ENCODE results near the gene CTH.

The CTH gene

GRCh38 chr1:70431317-70431716, 20.2 kb downstream of the CTH start:
- no peak overlapping the region for H3K27ac ChIP-seq
- TF ChIP-seq, protein P1, sequence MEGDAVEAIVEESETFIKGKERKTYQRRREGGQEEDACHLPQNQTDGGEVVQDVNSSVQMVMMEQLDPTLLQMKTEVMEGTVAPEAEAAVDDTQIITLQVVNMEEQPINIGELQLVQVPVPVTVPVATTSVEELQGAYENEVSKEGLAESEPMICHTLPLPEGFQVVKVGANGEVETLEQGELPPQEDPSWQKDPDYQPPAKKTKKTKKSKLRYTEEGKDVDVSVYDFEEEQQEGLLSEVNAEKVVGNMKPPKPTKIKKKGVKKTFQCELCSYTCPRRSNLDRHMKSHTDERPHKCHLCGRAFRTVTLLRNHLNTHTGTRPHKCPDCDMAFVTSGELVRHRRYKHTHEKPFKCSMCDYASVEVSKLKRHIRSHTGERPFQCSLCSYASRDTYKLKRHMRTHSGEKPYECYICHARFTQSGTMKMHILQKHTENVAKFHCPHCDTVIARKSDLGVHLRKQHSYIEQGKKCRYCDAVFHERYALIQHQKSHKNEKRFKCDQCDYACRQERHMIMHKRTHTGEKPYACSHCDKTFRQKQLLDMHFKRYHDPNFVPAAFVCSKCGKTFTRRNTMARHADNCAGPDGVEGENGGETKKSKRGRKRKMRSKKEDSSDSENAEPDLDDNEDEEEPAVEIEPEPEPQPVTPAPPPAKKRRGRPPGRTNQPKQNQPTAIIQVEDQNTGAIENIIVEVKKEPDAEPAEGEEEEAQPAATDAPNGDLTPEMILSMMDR (IDR thresholded peaks at IDR 0.05) = no peak
- TF ChIP-seq ZFX (IDR thresholded peaks at IDR 0.05; ENCODE audit: borderline replicate concordance) = no peak

GRCh38 chr1:70431874-70432273, 20.8 kb downstream of the CTH start:
- no peak overlapping the region for H3K27ac ChIP-seq
- TF ChIP-seq ZFX (IDR thresholded peaks at IDR 0.05; ENCODE audit: borderline replicate concordance) = no peak
- TF ChIP-seq, protein P1 (IDR thresholded peaks at IDR 0.05) = no peak

DNA sequence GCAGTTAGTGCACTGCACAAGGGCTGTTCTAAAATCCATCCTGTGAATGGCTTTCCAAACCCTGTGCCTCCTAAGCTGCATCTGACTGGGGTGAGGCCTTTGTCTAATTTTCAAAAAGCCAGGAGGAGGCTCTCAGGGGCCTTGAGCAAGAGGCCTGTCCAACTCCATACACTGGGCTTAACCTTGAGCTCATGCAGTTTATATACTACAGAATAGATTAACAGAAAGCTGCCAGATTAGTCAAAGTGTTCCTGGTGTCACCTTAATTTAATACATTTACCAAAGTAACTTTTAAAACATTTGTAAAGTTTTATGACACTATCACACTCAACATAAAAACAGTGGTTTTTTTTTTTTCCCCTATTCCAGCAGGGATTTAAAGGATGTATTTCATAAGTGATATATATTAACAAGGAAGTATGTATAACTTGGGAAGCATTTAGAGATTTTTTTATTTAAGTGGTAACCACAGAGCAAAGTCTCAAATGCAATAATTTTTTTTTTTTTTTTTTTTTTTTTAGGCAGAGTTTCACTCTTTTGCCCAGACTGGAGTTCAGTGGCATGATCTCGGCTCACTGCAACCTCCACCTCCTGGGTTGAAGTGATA, 23.3 kb downstream of the CTH start:
- TF ChIP-seq, protein P1 (IDR thresholded peaks at IDR 0.05) = no peak
- TF ChIP-seq ZFX (IDR thresholded peaks at IDR 0.05; ENCODE audit: borderline replicate concordance) = no peak
- H3K27ac ChIP-seq = no peak overlapping the region

- no peak overlapping the region for H3K27ac ChIP-seq
Measured at GRCh38 chr1:70436622-70437251, 25.7 kb downstream of the CTH start.

DNA sequence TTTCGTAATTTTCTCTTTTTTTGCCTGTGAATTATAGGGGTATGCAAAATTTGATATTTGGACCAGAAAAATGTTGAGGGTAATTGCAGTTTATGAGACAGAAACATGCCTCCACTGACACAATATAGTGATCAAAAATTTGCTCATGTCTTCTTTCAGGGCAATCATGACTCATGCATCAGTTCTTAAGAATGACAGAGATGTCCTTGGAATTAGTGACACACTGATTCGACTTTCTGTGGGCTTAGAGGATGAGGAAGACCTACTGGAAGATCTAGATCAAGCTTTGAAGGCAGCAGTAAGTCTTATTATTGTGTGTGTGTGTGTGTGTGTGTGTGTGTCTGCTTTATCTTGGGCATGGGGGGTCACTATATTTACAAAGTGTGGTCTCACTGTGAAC, 27.5 kb downstream of the CTH start:
- TF ChIP-seq, protein P1 (IDR thresholded peaks at IDR 0.05) = no peak
- TF ChIP-seq ZFX (IDR thresholded peaks at IDR 0.05; ENCODE audit: borderline replicate concordance) = no peak
- no peak overlapping the region for H3K27ac ChIP-seq

More at GRCh38 chr1:70436622-70437251, 25.7 kb downstream of the CTH start:
- TF ChIP-seq, protein P1 (IDR thresholded peaks at IDR 0.05) = no peak
- TF ChIP-seq ZFX (IDR thresholded peaks at IDR 0.05; ENCODE audit: borderline replicate concordance) = no peak

- H3K27ac ChIP-seq = no peak overlapping the region
- TF ChIP-seq, protein P1 (IDR thresholded peaks at IDR 0.05) = no peak
- TF ChIP-seq ZFX (IDR thresholded peaks at IDR 0.05; ENCODE audit: borderline replicate concordance) = no peak
Measured at GRCh38 chr1:70440642-70441391, 29.7 kb downstream of the CTH start.
